H1 (cell line): ENCODE data around the gene TUBGCP2. TPM values are rescaled to one million over a fixed set of nuclear protein-coding genes. Genes with fewer than 3 reads are reported as not detected.
A peak's percentile ranks its signal among the peaks of the same experiment; 100 is the strongest.

ENCODE experiments used
- CTCF ChIA-PET: fragments of 300-600 bp; sonication (Branson Sonifier 250); formaldehyde crosslinking; loops from one replicate; lab custom pipeline; 2021; ENCODE audit not compliant: partially characterized antibody; lab: Charles Lee
- POLR2A ChIA-PET: fragments of 300-600 bp; sonication (Branson Sonifier 250); formaldehyde crosslinking; loops from one replicate; lab custom pipeline; 2021; ENCODE audit warnings: inconsistent platforms; ENCODE audit not compliant: partially characterized antibody; lab: Charles Lee
- DNase-seq, 2 experiments: peaks; one replicate each; pipeline versions ENCODE4 v3.0.0 to v3.0.0-alpha.2; 2010 to 2022; ENCODE audit warnings: low spot score in 2 of 2, low read depth in 1 of 2, mixed read lengths in 1 of 2
- FAIRE-seq: peaks from 2 replicates; lab custom pipeline; 2011; peaks lifted over from hg19 to GRCh38; lab: Jason Lieb, UNC
- H2AFZ ChIP-seq: 2 replicates; pipeline ENCODE4 v1.8.1; 2012; ENCODE audit warnings: low read length, inconsistent platforms
- H2AK5ac ChIP-seq: 2 replicates; pipeline ENCODE4 v1.6.1; 2013; ENCODE audit warnings: low read depth, low read length
- H2BK120ac ChIP-seq: replicated peaks from 2 replicates; pipeline ENCODE3; 2013; ENCODE audit warnings: low read depth, low read length, inconsistent platforms
- H2BK12ac ChIP-seq: 2 replicates; pipeline ENCODE4 v1.6.1; 2013; ENCODE audit warnings: low read depth, low read length
- H2BK15ac ChIP-seq: 2 replicates; pipeline ENCODE4 v1.6.1; 2013; ENCODE audit warnings: low read length
- H2BK20ac ChIP-seq: 2 replicates; pipeline ENCODE4 v1.6.1; 2013; ENCODE audit warnings: low read length
- H2BK5ac ChIP-seq: 2 replicates; pipeline ENCODE4 v1.6.1; 2013; ENCODE audit warnings: low read depth, low read length
- H3K14ac ChIP-seq: 2 replicates; pipeline ENCODE4 v1.6.1; 2013; ENCODE audit warnings: inconsistent platforms; ENCODE audit not compliant: insufficient read length
- H3K18ac ChIP-seq: 2 replicates; pipeline ENCODE4 v1.6.1; 2013; ENCODE audit warnings: low read length; ENCODE audit errors: extremely low read depth
- H3K23ac ChIP-seq: 2 replicates; pipeline ENCODE4 v1.6.1; 2013; ENCODE audit warnings: inconsistent platforms; ENCODE audit not compliant: insufficient read length
- H3K23me2 ChIP-seq: 2 replicates; pipeline ENCODE4 v1.6.1; 2013; ENCODE audit warnings: low read depth, low read length
- H3K27ac ChIP-seq: 2 replicates; pipeline ENCODE4 v1.6.1; 2011; ENCODE audit warnings: low read depth, low read length, inconsistent platforms
- H3K27me3 ChIP-seq, 4 experiments: replicated peaks in 1 of 4; 1 replicate in 1 of 4; 2 replicates in 3 of 4; pipeline versions ENCODE4 v1.6.1 to v1.8.1; 2011 to 2013; ENCODE audit warnings: low read length in 3 of 4, mild to moderate bottlenecking in 3 of 4, inconsistent platforms in 2 of 4, mixed read lengths in 2 of 4, moderate library complexity in 1 of 4; ENCODE audit not compliant: control insufficient read depth in 3 of 4, insufficient read depth in 3 of 4; ENCODE audit errors: extremely low read depth in 1 of 4
- H3K36me3 ChIP-seq, 4 experiments: 2 replicates each; pipeline versions ENCODE4 v1.6.1 to v1.8.1; 2011 to 2013; ENCODE audit warnings: mild to moderate bottlenecking in 4 of 4, low read length in 3 of 4, moderate library complexity in 2 of 4, control low read depth in 1 of 4, inconsistent platforms in 1 of 4; ENCODE audit not compliant: insufficient read depth in 4 of 4, control insufficient read depth in 2 of 4
- H3K4ac ChIP-seq: replicated peaks from 2 replicates; pipeline ENCODE3; 2013; ENCODE audit warnings: low read length, low read depth, mixed read lengths, inconsistent platforms; ENCODE audit not compliant: insufficient read length
- H3K4me1 ChIP-seq, 4 experiments: replicated peaks in 1 of 4; 1 replicate in 1 of 4; 2 replicates in 3 of 4; pipeline versions ENCODE4 v1.6.1 to v1.8.1; 2011 to 2013; ENCODE audit warnings: low read length in 3 of 4, inconsistent platforms in 2 of 4, mixed read lengths in 1 of 4; ENCODE audit not compliant: insufficient read depth in 4 of 4, control insufficient read depth in 3 of 4
- H3K4me2 ChIP-seq, 2 experiments: 2 replicates each; pipeline versions ENCODE4 v1.6.1 to v1.8.1; 2011 to 2013; ENCODE audit warnings: low read depth in 2 of 2, low read length in 2 of 2, control low read depth in 1 of 2, inconsistent platforms in 1 of 2, mild to moderate bottlenecking in 1 of 2; ENCODE audit not compliant: insufficient read depth in 1 of 2
- H3K4me3 ChIP-seq, 4 experiments: fragments of 200-600, 300-600 bp in 1 of 4; sonication (generic), shearing (Covaris generic), sonication (Bioruptor Twin) in 1 of 4; 2 replicates each; pipeline versions ENCODE4 v1.5.1 to v1.8.1; 2011 to 2016; ENCODE audit warnings: low read length in 4 of 4, low read depth in 3 of 4, control low read depth in 2 of 4, inconsistent platforms in 2 of 4, mild to moderate bottlenecking in 2 of 4, mixed read lengths in 1 of 4, moderate library complexity in 1 of 4; ENCODE audit not compliant: insufficient read depth in 2 of 4; ENCODE audit errors: extremely low read depth in 1 of 4
- H3K56ac ChIP-seq: replicated peaks from 2 replicates; pipeline ENCODE3; 2013; ENCODE audit warnings: low read depth, mild to moderate bottlenecking, mixed read lengths, low read length, inconsistent platforms; ENCODE audit not compliant: insufficient read length
- H3K79me1 ChIP-seq: 2 replicates; pipeline ENCODE4 v1.6.1; 2013; ENCODE audit warnings: low read depth, low read length, control low read depth
- H3K79me2 ChIP-seq, 2 experiments: 2 replicates each; pipeline versions ENCODE4 v1.6.1 to v1.8.1; 2012 to 2013; ENCODE audit warnings: low read length in 2 of 2, mild to moderate bottlenecking in 2 of 2, inconsistent platforms in 1 of 2; ENCODE audit not compliant: insufficient read depth in 2 of 2, control insufficient read depth in 1 of 2
- H3K9ac ChIP-seq, 4 experiments: replicated peaks in 1 of 4; 1 replicate in 1 of 4; 2 replicates in 3 of 4; pipeline versions ENCODE4 v1.6.1 to v1.8.1; 2011 to 2013; ENCODE audit warnings: low read depth in 3 of 4, low read length in 3 of 4, control low read depth in 2 of 4, mild to moderate bottlenecking in 2 of 4, moderate library complexity in 2 of 4, inconsistent platforms in 1 of 4; ENCODE audit errors: extremely low read depth in 1 of 4
- H3K9me3 ChIP-seq, 2 experiments: 2 replicates each; pipeline versions ENCODE4 v1.6.1 to v1.8.1; 2012 to 2013; ENCODE audit warnings: mild to moderate bottlenecking in 2 of 2, moderate library complexity in 2 of 2, control low read depth in 1 of 2, inconsistent platforms in 1 of 2, low read depth in 1 of 2, low read length in 1 of 2, mixed read lengths in 1 of 2; ENCODE audit not compliant: insufficient read depth in 2 of 2
- H4K20me1 ChIP-seq, 2 experiments: replicated peaks in 1 of 2; 2 replicates each; pipeline versions ENCODE3 to v1.8.1; 2011 to 2013; ENCODE audit warnings: inconsistent platforms in 2 of 2, low read length in 2 of 2, mild to moderate bottlenecking in 1 of 2; ENCODE audit not compliant: insufficient read depth in 2 of 2, control insufficient read depth in 1 of 2
- H4K5ac ChIP-seq: 2 replicates; pipeline ENCODE4 v1.6.1; 2013; ENCODE audit warnings: low read length, low read depth, mixed read lengths, inconsistent platforms; ENCODE audit not compliant: insufficient read length
- H4K8ac ChIP-seq: 2 replicates; pipeline ENCODE4 v1.8.0; 2013; ENCODE audit warnings: mild to moderate bottlenecking, moderate library complexity, low read length, inconsistent platforms; ENCODE audit not compliant: insufficient read depth; ENCODE audit errors: extremely low read depth
- H4K91ac ChIP-seq: replicated peaks from 2 replicates; pipeline ENCODE3; 2013; ENCODE audit warnings: low read length, mixed read lengths, inconsistent platforms; ENCODE audit not compliant: insufficient read length
- POU5F1 ChIP-seq: IDR thresholded peaks from 2 replicates; pipeline ENCODE4 v1.6.1; 2011; ENCODE audit warnings: low read depth, mild to moderate bottlenecking, low read length, moderate library complexity
- SIN3A ChIP-seq, 2 experiments: IDR thresholded peaks in 1 of 2; conservative IDR thresholded peaks in 1 of 2; 2 replicates each; pipeline ENCODE4 v1.6.1; 2011 to 2012; ENCODE audit warnings: low read length in 2 of 2, improper control_type of control experiment in 1 of 2, low read depth in 1 of 2, mild to moderate bottlenecking in 1 of 2
- SP1 ChIP-seq: IDR thresholded peaks from 2 replicates; pipeline ENCODE4 v1.6.1; 2011; ENCODE audit warnings: low read depth, low read length
- SRF ChIP-seq: IDR thresholded peaks from 2 replicates; pipeline ENCODE4 v1.6.1; 2011; ENCODE audit warnings: mild to moderate bottlenecking, low read depth, low read length, moderate library complexity
- WGBS, 2 experiments: shearing (Covaris generic) in 1 of 2; methylation state at CpG; one replicate each; pipeline versions ENCODE4 v1.1.6 to v1.1.7; 2013 to 2015; ENCODE audit warnings: low lambda C conversion rate in 2 of 2, mixed read lengths in 2 of 2, inconsistent platforms in 1 of 2, low coverage in 1 of 2, missing lambda C conversion rate in 1 of 2; ENCODE audit not compliant: insufficient replicate concordance in 2 of 2, insufficient coverage in 1 of 2, insufficient read length in 1 of 2; ENCODE audit errors: extremely low coverage in 1 of 2, missing lambda C conversion rate in 1 of 2; 5-methylcytosine and 5-hydroxymethylcytosine counted together
- polyA plus RNA-seq, 7 experiments: library from polyadenylated mRNA; depleted of rRNA in 3 of 7; stranded (reverse) in 5 of 7; unstranded in 2 of 7; fragments of >200 nt in 5 of 7; fragments of 200-250 nt in 2 of 7; gene quantifications; 1 replicate in 5 of 7; 2 replicates in 1 of 7; 4 replicates in 1 of 7; pipeline versions ENCODE4 v1.2.1 to v1.2.3, GENCODE V29; 2011 to 2013; ENCODE audit warnings: missing spikeins in 2 of 7, mixed read lengths in 2 of 7
- total RNA-seq: library from RNA; stranded (reverse); fragmentation: NEBNext Ultra II Directional; extraction: Animal tissue kit (Norgen Biotek cat#: 25700); gene quantifications from 2 replicates; pipeline ENCODE4 v1.2.1, GENCODE V29; 2021

TUBGCP2 gene
- total and polyA plus RNA-seq, 2 of the 8 experiments (the other 6 are each of a cell fraction or from before 2014, with no cell fraction given) = 34.9 to 51.9 TPM

GRCh38 chr10:133258818-133259601 is 49.7 kb downstream of the TUBGCP2 start:
- Histone ChIP-seq H3K9me3 (no peaks in the 10 kb centered on the region), H2BK20ac (no peak overlapping the region), H3K4ac (no peak overlapping the region), H2AK5ac (no peak overlapping the region), H4K91ac (peak overlapping the region; percentile 54), H3K27me3 (peaks cover 0 to 15% (median 8%) of the 10 kb centered on the region in 4 experiments; a peak in 6 of 7 replicates), H2BK5ac (no peak overlapping the region; the same call in 1 of the 2 replicates), H3K4me3 (no peak overlapping the region), H3K79me1 (no peaks in the 10 kb centered on the region), H3K79me2 (no peaks in the 10 kb centered on the region), H4K20me1 (peaks cover 0 to 3% of the 10 kb centered on the region in 2 experiments), H4K8ac (peak overlapping the region; percentile 35), H3K9ac (no peak overlapping the region), H3K4me2 (no peak overlapping the region; a peak in 1 of 4 replicates), H3K18ac (peak overlapping the region; percentile 60; the same call in 1 of the 2 replicates), H3K23me2 (peaks cover 7% of the 10 kb centered on the region; the same call in 1 of the 2 replicates), H2AFZ (no peak overlapping the region), H2BK12ac (peak overlapping the region; percentile 90; the same call in 1 of the 2 replicates), H3K23ac (no peak overlapping the region), H2BK15ac (peak overlapping the region; percentile 9; the same call in 1 of the 2 replicates), H3K56ac (no peak overlapping the region), H2BK120ac (no peak overlapping the region), H3K36me3 (no peaks in the 10 kb centered on the region), H3K27ac (no peak overlapping the region), H3K14ac (no peak overlapping the region), H3K4me1 (peaks cover 0 to 20% (median 11%) of the 10 kb centered on the region in 4 experiments; a peak in 5 of 7 replicates), H4K5ac (no peak overlapping the region)
- DNase-seq (no peak), FAIRE-seq (no peak)
- ChIA-PET POLR2A (interaction anchor here (1.0 to 2.5 kb wide), 2 partner anchors 20 to 25 kb away, joined by 3 to 11 read pairs; no protein-coding TSS in a partner anchor), CTCF (interaction anchor here (1.0 to 4.5 kb wide), 8 partner anchors 8 to 115 kb away, joined by 3 to 24 read pairs (median 4); no protein-coding TSS in a partner anchor)
- TF ChIP-seq POU5F1 (no peak), SIN3A (conservative IDR thresholded peaks at IDR 0.05 in 1 of 2, IDR thresholded peaks at IDR 0.05 in 1 of 2; ENCODE audit: low read depth in 1 of 2, low read length in 2 of 2) (no peak), SRF (no peak), SP1 (no peak)
- 91% methylated on average over 22 of the region's 24 CpGs; no CpG with 5 or more reads in 1 of the 2 experiments for WGBS, 2 experiments
